Endothelial cell of umbilical vein (primary cell): ENCODE data around the gene PAX8. TPM values are rescaled to one million over a fixed set of nuclear protein-coding genes. Genes with fewer than 3 reads are reported as not detected.
"Not testable (repeated sequence)": the region's sequence is repeated elsewhere in the genome, so short reads cannot be mapped to it uniquely, and the experiment has no call there.

Experiments
- BruUV-seq: library from RNA; stranded (reverse); fragments of 400-500 nt; replicated peaks from 2 replicates; lab custom pipeline; 2021; lab: Mats Ljungman, UMichigan
- CTCF ChIA-PET: fragments of 300-600, 350-600 bp; sonication (Branson Sonifier 250); formaldehyde crosslinking; loops from one replicate; lab custom pipeline; 2021; ENCODE audit warnings: antibody characterized with exemption, inconsistent platforms; lab: Charles Lee
- POLR2A ChIA-PET: fragments of 300-600, 350-600 bp; sonication (Branson Sonifier 250); formaldehyde crosslinking; loops from one replicate; lab custom pipeline; 2021; ENCODE audit warnings: antibody characterized with exemption, inconsistent platforms; lab: Charles Lee
- DNase-seq: peaks from one replicate; pipeline ENCODE4 v3.0.0-alpha.2; 2011; ENCODE audit warnings: low read depth, low spot score
- FAIRE-seq: peaks from 2 replicates; lab custom pipeline; 2011; peaks lifted over from hg19 to GRCh38; lab: Jason Lieb, UNC
- H2AFZ ChIP-seq: 2 replicates; pipeline ENCODE4 v1.6.0; 2012; ENCODE audit warnings: low read depth, low read length, control low read depth, inconsistent platforms
- H3K27ac ChIP-seq: 2 replicates; pipeline ENCODE4 v1.5.1; 2011; ENCODE audit warnings: low read depth, mild to moderate bottlenecking, control low read depth, low read length, moderate library complexity; ENCODE audit not compliant: insufficient read depth
- H3K27me3 ChIP-seq, 2 experiments: 2 replicates each; pipeline versions ENCODE4 v1.6.0 to v1.6.1; 2011; ENCODE audit warnings: low read length in 2 of 2, mixed read lengths in 1 of 2; ENCODE audit not compliant: control insufficient read depth in 2 of 2, insufficient read depth in 2 of 2
- H3K36me3 ChIP-seq, 2 experiments: 2 replicates in 1 of 2; 3 replicates in 1 of 2; pipeline ENCODE4 v1.5.1; 2011; ENCODE audit warnings: low read length in 2 of 2, mild to moderate bottlenecking in 1 of 2, moderate library complexity in 1 of 2; ENCODE audit not compliant: control insufficient read depth in 2 of 2, insufficient read depth in 2 of 2; ENCODE audit errors: extremely low read depth in 1 of 2
- H3K4me1 ChIP-seq: 3 replicates; pipeline ENCODE4 v1.5.1; 2011; ENCODE audit warnings: mild to moderate bottlenecking, low read length; ENCODE audit not compliant: control insufficient read depth, insufficient read depth; ENCODE audit errors: extremely low read depth
- H3K4me2 ChIP-seq: 2 replicates; pipeline ENCODE4 v1.6.1; 2011; ENCODE audit warnings: low read length, control low read depth, mixed read lengths; ENCODE audit not compliant: insufficient read depth
- H3K4me3 ChIP-seq, 3 experiments: fragments of 200-600 bp in 1 of 3; sonication (generic), shearing (Covaris generic) in 1 of 3; replicated peaks in 1 of 3; 2 replicates each; pipeline ENCODE4 v1.5.1; 2011 to 2016; ENCODE audit warnings: control low read depth in 3 of 3, low read length in 3 of 3, mild to moderate bottlenecking in 2 of 3, inconsistent platforms in 1 of 3, low read depth in 1 of 3, moderate library complexity in 1 of 3; ENCODE audit not compliant: insufficient read depth in 1 of 3
- H3K79me2 ChIP-seq: 2 replicates; pipeline ENCODE4 v1.6.0; 2012; ENCODE audit warnings: low read length, inconsistent platforms; ENCODE audit not compliant: control insufficient read depth, insufficient read depth
- H3K9ac ChIP-seq: replicated peaks from 2 replicates; pipeline ENCODE3; 2011; ENCODE audit warnings: low read length, control low read depth; ENCODE audit not compliant: insufficient read depth; ENCODE audit errors: extremely low read depth
- H3K9me1 ChIP-seq: replicated peaks from 3 replicates; pipeline ENCODE4 v1.6.0; 2011; ENCODE audit warnings: mild to moderate bottlenecking, low read length; ENCODE audit not compliant: control insufficient read depth, insufficient read depth; ENCODE audit errors: extremely low read depth
- H3K9me3 ChIP-seq: replicated peaks from 2 replicates; pipeline ENCODE4 v1.5.1; 2012; ENCODE audit warnings: low read length, inconsistent platforms; ENCODE audit not compliant: control insufficient read depth, insufficient read depth
- H4K20me1 ChIP-seq: replicated peaks from 2 replicates; pipeline ENCODE3; 2011; ENCODE audit warnings: mild to moderate bottlenecking, low read length; ENCODE audit not compliant: control insufficient read depth, insufficient read depth; ENCODE audit errors: extremely low read depth
- JUN ChIP-seq: IDR thresholded peaks from 2 replicates; pipeline ENCODE4 v1.6.1; 2011; ENCODE audit warnings: borderline replicate concordance, low read depth; ENCODE audit not compliant: insufficient read length, insufficient read depth
- dilution Hi-C: fragments of 300-500 bp; cut with MboI; formaldehyde crosslinking; loops from one replicate; pipeline ENCODE4 v1.15.0; 2019; ENCODE audit warnings: low sequenced_read_pairs; ENCODE audit not compliant: extremely low pct_ligation_motif_present
- intact Hi-C: fragments of 100-400 bp; cut with micrococcal nuclease; formaldehyde crosslinking; loops from one replicate; pipeline ENCODE4 v1.10.0; 2022
- polyA plus RNA-seq, 4 experiments: library from polyadenylated mRNA; depleted of rRNA in 3 of 4; stranded (reverse) in 3 of 4; unstranded in 1 of 4; fragments of >200 nt; gene quantifications; 2 replicates each; pipeline versions ENCODE4 v1.2.1 to v1.2.3, GENCODE V29; 2011 to 2012; ENCODE audit warnings: missing spikeins in 1 of 4
- total RNA-seq: library from RNA; stranded (reverse); gene quantifications from 2 replicates; pipeline ENCODE4 v1.2.3, GENCODE V29; 2021
- TF ChIP-seq, protein P1 (sequence below), 2 donors: IDR thresholded peaks; 1 replicate in 1 of 2; 2 replicates in 1 of 2; pipeline ENCODE4 v1.5.1; 2011; ENCODE audit warnings: low read length in 2 of 2, mild to moderate bottlenecking in 2 of 2, moderate library complexity in 2 of 2, control low read depth in 1 of 2, inconsistent platforms in 1 of 2, low read depth in 1 of 2; ENCODE audit not compliant: insufficient read depth in 1 of 2; ENCODE audit errors: extremely low read depth in 1 of 2

PAX8 gene
- total and polyA plus RNA-seq, 2 donors (not counting 3 experiments of a cell fraction or from before 2014, with no cell fraction given), result 0.22 to 0.62 TPM

DNA sequence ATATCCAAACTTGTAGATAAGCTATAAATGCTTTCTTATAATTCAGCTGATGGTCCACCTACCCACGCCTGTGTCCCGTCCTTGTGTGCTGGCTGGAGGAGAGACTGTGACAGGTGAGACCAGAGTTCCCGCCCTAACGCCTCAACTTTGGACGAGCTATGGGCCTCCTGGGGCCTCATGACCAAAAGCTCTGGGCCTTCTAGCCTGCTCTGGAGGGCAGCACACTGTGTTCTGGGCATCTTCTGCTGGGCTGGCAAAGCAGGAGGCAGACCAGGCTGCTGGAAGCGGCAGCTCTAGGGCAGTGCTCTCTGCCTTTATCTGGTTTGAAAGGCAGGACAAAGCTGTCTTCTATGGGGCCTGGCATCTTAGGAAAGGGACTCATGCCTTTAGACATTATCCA, 26.0 kb upstream of the PAX8 start:
- H2AFZ ChIP-seq, result no peak overlapping the region
- no peak overlapping the region for H3K27ac ChIP-seq
- CTCF ChIA-PET, result no interaction called here
- H3K9me3 ChIP-seq, result no peaks in the 10 kb centered on the region
- no peak overlapping the region for H3K4me3 ChIP-seq
- H3K4me2 ChIP-seq, result no peak overlapping the region
- no TSS peak for BruUV-seq
- peaks cover 0 to 7% of the 10 kb centered on the region in 2 experiments for H3K27me3 ChIP-seq
- H3K79me2 ChIP-seq, result no peaks in the 10 kb centered on the region
- POLR2A ChIA-PET, result no interaction called here
- no peak overlapping the region for H3K9ac ChIP-seq
- FAIRE-seq, result no peak
- H3K9me1 ChIP-seq, result no peaks in the 10 kb centered on the region
- no peaks in the 10 kb centered on the region for H3K36me3 ChIP-seq
- DNase-seq, result no peak
- dilution Hi-C loops, result no loop called here
- H4K20me1 ChIP-seq, result no peaks in the 10 kb centered on the region
- no peak for TF ChIP-seq JUN
- TF ChIP-seq, protein P1, sequence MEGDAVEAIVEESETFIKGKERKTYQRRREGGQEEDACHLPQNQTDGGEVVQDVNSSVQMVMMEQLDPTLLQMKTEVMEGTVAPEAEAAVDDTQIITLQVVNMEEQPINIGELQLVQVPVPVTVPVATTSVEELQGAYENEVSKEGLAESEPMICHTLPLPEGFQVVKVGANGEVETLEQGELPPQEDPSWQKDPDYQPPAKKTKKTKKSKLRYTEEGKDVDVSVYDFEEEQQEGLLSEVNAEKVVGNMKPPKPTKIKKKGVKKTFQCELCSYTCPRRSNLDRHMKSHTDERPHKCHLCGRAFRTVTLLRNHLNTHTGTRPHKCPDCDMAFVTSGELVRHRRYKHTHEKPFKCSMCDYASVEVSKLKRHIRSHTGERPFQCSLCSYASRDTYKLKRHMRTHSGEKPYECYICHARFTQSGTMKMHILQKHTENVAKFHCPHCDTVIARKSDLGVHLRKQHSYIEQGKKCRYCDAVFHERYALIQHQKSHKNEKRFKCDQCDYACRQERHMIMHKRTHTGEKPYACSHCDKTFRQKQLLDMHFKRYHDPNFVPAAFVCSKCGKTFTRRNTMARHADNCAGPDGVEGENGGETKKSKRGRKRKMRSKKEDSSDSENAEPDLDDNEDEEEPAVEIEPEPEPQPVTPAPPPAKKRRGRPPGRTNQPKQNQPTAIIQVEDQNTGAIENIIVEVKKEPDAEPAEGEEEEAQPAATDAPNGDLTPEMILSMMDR (IDR thresholded peaks at IDR 0.05; ENCODE audit: extremely low read depth in 1 of 2, insufficient read depth in 1 of 2, low read depth in 1 of 2, low read length in 2 of 2), result no peak
- intact Hi-C loops, result no loop called here
- no peaks in the 10 kb centered on the region for H3K4me1 ChIP-seq

DNA sequence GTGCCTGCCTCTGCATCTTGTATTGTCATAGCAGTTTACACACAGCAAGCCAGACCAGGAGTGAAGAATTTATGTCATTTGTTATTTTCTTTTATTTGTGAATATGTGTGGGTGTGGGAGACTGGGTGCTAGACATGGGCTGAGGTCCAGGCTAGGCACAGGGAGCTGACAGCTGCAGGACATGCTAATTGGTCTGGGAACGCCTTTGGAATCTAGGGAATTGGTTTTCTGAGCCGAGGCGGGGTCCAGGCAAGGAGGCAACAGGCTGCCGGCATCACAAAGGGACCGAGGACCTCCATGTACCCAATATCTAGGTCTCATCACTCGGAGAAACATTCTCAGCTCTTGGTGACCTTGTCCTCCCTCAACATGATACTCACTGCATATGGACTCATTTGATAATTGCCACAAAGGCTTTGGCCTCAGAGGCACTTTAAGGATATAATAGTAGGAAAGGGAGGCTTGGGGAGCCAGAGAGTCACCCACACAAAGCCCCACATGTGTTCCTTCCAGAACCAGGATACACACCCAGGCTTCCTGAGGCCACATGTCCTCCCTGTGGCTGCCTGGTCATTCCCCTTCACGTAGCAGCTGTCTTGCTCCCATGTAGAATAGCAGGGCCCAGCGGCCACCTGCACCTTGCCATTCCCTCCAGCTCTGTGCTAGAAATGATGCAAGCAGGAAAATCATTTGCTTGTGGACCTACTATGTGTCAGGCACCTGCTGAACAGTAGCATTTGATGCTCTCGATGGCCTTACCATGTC, 23.7 kb upstream of the PAX8 start:
- intact Hi-C loops, H3K27ac ChIP-seq, H3K79me2 ChIP-seq, H3K9me1 ChIP-seq, POLR2A ChIA-PET, H3K4me3 ChIP-seq, H3K4me2 ChIP-seq, H4K20me1 ChIP-seq, H3K4me1 ChIP-seq, H2AFZ ChIP-seq, FAIRE-seq, H3K9ac ChIP-seq, BruUV-seq, CTCF ChIA-PET, H3K27me3 ChIP-seq, H3K9me3 ChIP-seq, H3K36me3 ChIP-seq, DNase-seq, dilution Hi-C loops: not testable (repeated sequence)
